ENCODE results near the gene PPP2R1A. TPM values are rescaled to one million over a fixed set of nuclear protein-coding genes. Genes with fewer than 3 reads are reported as not detected.

Gene PPP2R1A
- total RNA-seq, 1 donor from 2014 or later: 214 TPM

GRCh38 chr19:52212572-52213255, 22.9 kb downstream of the PPP2R1A start:
- Mint-ChIP-seq H3K9me3 (no peaks in the 10 kb centered on the region), H3K27me3 (ENCODE audit: insufficient read depth) (no peaks in the 10 kb centered on the region), H3K36me3 (ENCODE audit: low read depth) (peaks cover 58% of the 10 kb centered on the region), H3K4me3 (no peak overlapping the region), H3K4me1 (ENCODE audit: low read depth) (no peaks in the 10 kb centered on the region), H3K27ac (no peak overlapping the region)
- DNase-seq (ENCODE audit: low spot score): no peak
- intact Hi-C loops (cut with micrococcal nuclease): no loop called here

GRCh38 chr19:52214241-52214640, 24.4 kb downstream of the PPP2R1A start:
- Mint-ChIP-seq H3K27me3 (ENCODE audit: insufficient read depth) (no peaks in the 10 kb centered on the region), H3K4me3 (no peak overlapping the region), H3K27ac (no peak overlapping the region), H3K4me1 (ENCODE audit: low read depth) (no peaks in the 10 kb centered on the region), H3K9me3 (no peaks in the 10 kb centered on the region), H3K36me3 (ENCODE audit: low read depth) (peaks cover 67% of the 10 kb centered on the region)
- intact Hi-C loops (cut with micrococcal nuclease): no loop called here
- DNase-seq (ENCODE audit: low spot score): no peak

- no peaks in the 10 kb centered on the region for H3K9me3 Mint-ChIP-seq
- peaks cover 74% of the 10 kb centered on the region for H3K36me3 Mint-ChIP-seq (ENCODE audit: low read depth)
- H3K27me3 Mint-ChIP-seq (ENCODE audit: insufficient read depth): no peaks in the 10 kb centered on the region
- H3K4me1 Mint-ChIP-seq (ENCODE audit: low read depth): no peaks in the 10 kb centered on the region
- H3K4me3 Mint-ChIP-seq: no peak overlapping the region
- DNase-seq (ENCODE audit: low spot score): no peak
- intact Hi-C loops (cut with micrococcal nuclease): no loop called here
- no peak overlapping the region for H3K27ac Mint-ChIP-seq
Measured at GRCh38 chr19:52216401-52216800, 26.5 kb downstream of the PPP2R1A start.

GRCh38 chr19:52217576-52217975, 27.7 kb downstream of the PPP2R1A start:
- no peak overlapping the region for H3K4me3 Mint-ChIP-seq
- H3K4me1 Mint-ChIP-seq (ENCODE audit: low read depth): no peaks in the 10 kb centered on the region
- peaks cover 73% of the 10 kb centered on the region for H3K36me3 Mint-ChIP-seq (ENCODE audit: low read depth)
- intact Hi-C loops (cut with micrococcal nuclease): no loop called here
- no peak for DNase-seq (ENCODE audit: low spot score)
- H3K27ac Mint-ChIP-seq: peak overlapping the region; percentile 2
- no peaks in the 10 kb centered on the region for H3K9me3 Mint-ChIP-seq
- no peaks in the 10 kb centered on the region for H3K27me3 Mint-ChIP-seq (ENCODE audit: insufficient read depth)

GRCh38 chr19:52219611-52220010, 29.8 kb downstream of the PPP2R1A start:
- Mint-ChIP-seq H3K4me3 (no peak overlapping the region), H3K9me3 (no peaks in the 10 kb centered on the region), H3K27me3 (ENCODE audit: insufficient read depth) (no peaks in the 10 kb centered on the region), H3K36me3 (ENCODE audit: low read depth) (peaks cover 79% of the 10 kb centered on the region), H3K4me1 (ENCODE audit: low read depth) (peaks cover 5% of the 10 kb centered on the region), H3K27ac (no peak overlapping the region)
- DNase-seq (ENCODE audit: low spot score): no peak
- intact Hi-C loops (cut with micrococcal nuclease): no loop called here

GRCh38 chr19:52221031-52221430, 31.2 kb downstream of the PPP2R1A start:
- intact Hi-C loops (cut with micrococcal nuclease): no loop called here
- no peaks in the 10 kb centered on the region for H3K27me3 Mint-ChIP-seq (ENCODE audit: insufficient read depth)
- peaks cover 82% of the 10 kb centered on the region for H3K36me3 Mint-ChIP-seq (ENCODE audit: low read depth)
- peaks cover 6% of the 10 kb centered on the region for H3K4me1 Mint-ChIP-seq (ENCODE audit: low read depth)
- no peak overlapping the region for H3K27ac Mint-ChIP-seq
- H3K4me3 Mint-ChIP-seq: no peak overlapping the region
- DNase-seq (ENCODE audit: low spot score): no peak
- no peaks in the 10 kb centered on the region for H3K9me3 Mint-ChIP-seq

GRCh38 chr19:52221831-52222375, 32.1 kb downstream of the PPP2R1A start:
- no peak for DNase-seq (ENCODE audit: low spot score)
- Mint-ChIP-seq H3K27me3 (ENCODE audit: insufficient read depth) (no peaks in the 10 kb centered on the region), H3K36me3 (ENCODE audit: low read depth) (peaks cover 86% of the 10 kb centered on the region), H3K4me1 (ENCODE audit: low read depth) (peaks cover 13% of the 10 kb centered on the region), H3K4me3 (no peak overlapping the region), H3K9me3 (no peaks in the 10 kb centered on the region), H3K27ac (no peak overlapping the region)
- intact Hi-C loops (cut with micrococcal nuclease): no loop called here

- intact Hi-C loops (cut with micrococcal nuclease): no loop called here
- H3K4me3 Mint-ChIP-seq: no peak overlapping the region
- no peaks in the 10 kb centered on the region for H3K9me3 Mint-ChIP-seq
- H3K27ac Mint-ChIP-seq: no peak overlapping the region
- H3K4me1 Mint-ChIP-seq (ENCODE audit: low read depth): peaks cover 13% of the 10 kb centered on the region
- DNase-seq (ENCODE audit: low spot score): no peak
- no peaks in the 10 kb centered on the region for H3K27me3 Mint-ChIP-seq (ENCODE audit: insufficient read depth)
- H3K36me3 Mint-ChIP-seq (ENCODE audit: low read depth): peaks cover 87% of the 10 kb centered on the region
Measured at GRCh38 chr19:52224211-52224610, 34.4 kb downstream of the PPP2R1A start.

- Mint-ChIP-seq H3K27me3 (ENCODE audit: insufficient read depth) (no peaks in the 10 kb centered on the region), H3K36me3 (ENCODE audit: low read depth) (peaks cover 62% of the 10 kb centered on the region), H3K4me1 (ENCODE audit: low read depth) (peaks cover 13% of the 10 kb centered on the region), H3K9me3 (no peaks in the 10 kb centered on the region), H3K4me3 (no peak overlapping the region), H3K27ac (peak overlapping the region; percentile 18)
- intact Hi-C loops (cut with micrococcal nuclease): no loop called here
- no peak for DNase-seq (ENCODE audit: low spot score)
Measured at GRCh38 chr19:52226652-52227051, 36.8 kb downstream of the PPP2R1A start.

GRCh38 chr19:52227196-52227940, 37.5 kb downstream of the PPP2R1A start:
- no peak overlapping the region for H3K4me3 Mint-ChIP-seq
- peak overlapping the region; percentile 18 for H3K27ac Mint-ChIP-seq
- peaks cover 59% of the 10 kb centered on the region for H3K36me3 Mint-ChIP-seq (ENCODE audit: low read depth)
- intact Hi-C loops (cut with micrococcal nuclease): no loop called here
- H3K4me1 Mint-ChIP-seq (ENCODE audit: low read depth): peaks cover 13% of the 10 kb centered on the region
- no peaks in the 10 kb centered on the region for H3K27me3 Mint-ChIP-seq (ENCODE audit: insufficient read depth)
- peaks cover 3% of the 10 kb centered on the region for H3K9me3 Mint-ChIP-seq
- no peak for DNase-seq (ENCODE audit: low spot score)

GRCh38 chr19:52227980-52228379, 38.1 kb downstream of the PPP2R1A start:
- no peak for DNase-seq (ENCODE audit: low spot score)
- peak overlapping the region; percentile 70 for H3K27ac Mint-ChIP-seq
- peaks cover 13% of the 10 kb centered on the region for H3K4me1 Mint-ChIP-seq (ENCODE audit: low read depth)
- H3K9me3 Mint-ChIP-seq: peaks cover 3% of the 10 kb centered on the region
- H3K36me3 Mint-ChIP-seq (ENCODE audit: low read depth): peaks cover 53% of the 10 kb centered on the region
- no peaks in the 10 kb centered on the region for H3K27me3 Mint-ChIP-seq (ENCODE audit: insufficient read depth)
- H3K4me3 Mint-ChIP-seq: no peak overlapping the region
- intact Hi-C loops (cut with micrococcal nuclease): no loop called here

- Mint-ChIP-seq H3K36me3 (ENCODE audit: low read depth) (peaks cover 38% of the 10 kb centered on the region), H3K4me1 (ENCODE audit: low read depth) (peaks cover 7% of the 10 kb centered on the region), H3K9me3 (peaks cover 3% of the 10 kb centered on the region), H3K4me3 (no peak overlapping the region), H3K27ac (no peak overlapping the region), H3K27me3 (ENCODE audit: insufficient read depth) (no peaks in the 10 kb centered on the region)
- DNase-seq (ENCODE audit: low spot score): no peak
- intact Hi-C loops (cut with micrococcal nuclease): no loop called here
Measured at GRCh38 chr19:52229524-52229923, 39.7 kb downstream of the PPP2R1A start.

- Mint-ChIP-seq H3K27me3 (ENCODE audit: insufficient read depth) (no peaks in the 10 kb centered on the region), H3K4me1 (ENCODE audit: low read depth) (peaks cover 7% of the 10 kb centered on the region), H3K27ac (no peak overlapping the region), H3K4me3 (no peak overlapping the region), H3K9me3 (peaks cover 3% of the 10 kb centered on the region), H3K36me3 (ENCODE audit: low read depth) (peaks cover 32% of the 10 kb centered on the region)
- intact Hi-C loops (cut with micrococcal nuclease): loop anchor here (10.0 kb wide), 1 partner anchor 306 kb away; the partner anchor contains the start of gene ZNF613
- no peak for DNase-seq (ENCODE audit: low spot score)
Measured at GRCh38 chr19:52230685-52231084, 40.8 kb downstream of the PPP2R1A start.

Measured in activated T-helper 1 cell treated with anti-CD3 and anti-CD28 coated beads, Interleukin-12 subunit alpha, Interleukin-12 subunit beta, Interleukin-2, Interleukin-4 antibody, amounts not matched to agents 30 ng/mL and 10 ng/mL and 1 ng/mL, durations not matched to agents 14 hours and 24 hours and 36 hours (primary cell).